ENCODE results near the gene LDHB.

DNA sequence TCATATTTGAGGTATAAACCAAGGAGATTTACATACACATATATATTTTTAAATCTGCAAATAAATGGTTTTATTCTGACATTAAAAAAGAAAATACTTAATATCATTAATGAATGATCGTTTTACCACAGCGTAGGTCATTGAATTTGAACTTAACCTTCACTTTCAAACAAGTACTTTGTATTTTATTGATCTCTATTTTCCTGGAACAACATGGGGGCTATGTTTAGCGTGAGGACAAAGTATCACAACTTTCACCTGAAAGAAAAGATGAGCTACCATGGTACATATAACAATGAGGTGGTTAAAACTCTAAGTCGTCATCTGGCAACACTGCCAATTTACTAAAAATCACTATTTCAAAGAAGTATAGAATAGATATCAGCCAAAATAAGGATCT is 59.0 kb downstream of the LDHB start:
- TF ChIP-seq POLR2AphosphoS5 (IDR thresholded peaks at IDR 0.05; ENCODE audit: insufficient read depth in 1 of 2, low read depth in 1 of 2) (no peak), POLR2A (IDR thresholded peaks at IDR 0.05) (no peak)
